Tibial nerve (tissue), 4 donors: ENCODE measurements around the gene TRIM29.

Experiments
- CTCF ChIP-seq, 5 experiments: fragments of 200-600 bp in 3 of 5; fragments of 450-650 bp in 2 of 5; sonication (generic) in 3 of 5; IDR thresholded peaks; one replicate each; pipeline ENCODE4 v1.5.1; 2016 to 2019; ENCODE audit warnings: antibody characterized with exemption in 5 of 5, mild to moderate bottlenecking in 3 of 5, moderate library complexity in 2 of 5
- EP300 ChIP-seq, 2 donors: sonication (generic); formaldehyde crosslinking; IDR thresholded peaks; one replicate each; pipeline ENCODE4 v1.6.1; 2017; ENCODE audit warnings: antibody characterized with exemption in 2 of 2, mild to moderate bottlenecking in 1 of 2
- POLR2A ChIP-seq, 2 donors: fragments of 450-650 bp; IDR thresholded peaks; one replicate each; pipeline ENCODE4 v1.6.1; 2017; ENCODE audit warnings: antibody characterized with exemption in 2 of 2, mild to moderate bottlenecking in 2 of 2, moderate library complexity in 2 of 2

DNA sequence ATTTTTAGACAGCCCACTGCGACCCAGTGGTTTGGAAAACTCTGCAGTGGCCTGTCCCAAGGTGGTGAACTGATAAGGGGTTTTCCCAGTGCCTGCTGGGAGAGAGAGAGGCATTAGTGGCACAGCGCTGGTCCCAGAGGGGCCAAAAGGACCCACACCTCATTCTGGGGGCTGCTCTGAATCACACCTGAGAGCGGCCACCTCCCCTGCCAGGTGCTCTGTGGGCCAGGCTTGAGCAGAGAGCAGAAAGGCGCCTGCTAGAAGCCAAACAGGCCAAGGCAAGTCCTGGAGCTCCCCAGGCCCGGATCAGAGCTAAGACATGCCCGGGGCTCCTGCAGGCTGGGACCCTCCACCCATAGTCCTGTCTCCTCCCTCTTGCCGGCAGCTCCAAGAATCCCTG is 20.9 kb downstream of the TRIM29 start:
- TF ChIP-seq CTCF (IDR thresholded peaks at IDR 0.05) (no peak), POLR2A (IDR thresholded peaks at IDR 0.05) (no peak), EP300 (IDR thresholded peaks at IDR 0.05) (no peak)
